Left renal cortex interstitium (tissue), 4 donors: ENCODE data around the gene POU2F3. TPM values are rescaled to one million over a fixed set of nuclear protein-coding genes. Genes with fewer than 3 reads are reported as not detected.
"Not testable (repeated sequence)": the region's sequence is repeated elsewhere in the genome, so short reads cannot be mapped to it uniquely, and the experiment has no call there.

ENCODE experiments used
- DNase-seq, 4 donors: peaks; one replicate each; pipeline ENCODE4 v3.0.0-alpha.2; 2013; ENCODE audit warnings: low read depth in 4 of 4, low spot score in 2 of 4, missing footprints in 1 of 4
- polyA plus RNA-seq, 4 donors: library from polyadenylated mRNA; unstranded; fragments of 120-200 nt; gene quantifications; one replicate each; pipeline ENCODE4 v1.2.1, GENCODE V29; 2013; ENCODE audit not compliant: insufficient read length in 4 of 4

Gene POU2F3
- polyA plus RNA-seq, 4 donors: 0.41 to 1.6 (median 0.69) TPM

DNA sequence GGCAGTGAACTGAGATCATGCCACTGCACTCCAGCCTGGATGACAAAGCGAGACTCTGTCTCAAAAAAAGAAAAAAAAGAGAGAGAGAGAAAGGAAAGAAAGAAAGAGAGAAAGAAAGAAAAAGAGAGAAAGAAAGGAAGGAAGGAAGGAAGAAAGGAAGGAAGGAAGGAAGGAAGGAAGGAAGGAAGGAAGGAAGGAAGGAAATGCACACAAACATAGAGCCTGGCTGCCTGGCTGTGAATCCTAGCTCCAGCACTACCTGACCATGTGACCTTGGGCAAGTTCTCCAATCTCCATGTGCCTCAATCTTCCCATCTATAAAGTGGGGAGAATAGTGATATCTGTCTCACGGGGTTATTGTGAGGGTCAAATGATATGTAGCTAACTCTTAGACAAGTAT, 34.0 kb downstream of the POU2F3 start:
- not testable (repeated sequence) for DNase-seq

DNA sequence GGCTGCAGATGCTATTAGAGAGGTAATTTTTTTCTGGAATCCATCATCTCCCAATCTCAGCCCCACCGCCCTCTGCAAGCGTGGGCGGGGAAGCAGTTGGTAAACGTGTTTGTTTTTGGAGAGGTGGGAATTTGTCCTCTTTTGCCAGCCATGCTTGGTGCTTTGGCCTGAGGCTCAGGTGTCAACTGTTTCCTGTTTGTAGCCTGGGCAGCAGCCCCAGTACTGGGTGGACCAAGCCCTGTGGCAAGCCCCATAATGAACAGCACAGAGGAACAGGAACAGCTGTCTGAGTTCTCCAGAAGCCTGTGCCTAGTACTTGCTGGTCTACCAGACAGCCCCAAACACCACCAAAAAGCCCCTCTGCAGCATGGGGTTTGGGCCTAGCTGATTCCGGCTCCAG, 39.6 kb downstream of the POU2F3 start:
- no peak for DNase-seq

DNA sequence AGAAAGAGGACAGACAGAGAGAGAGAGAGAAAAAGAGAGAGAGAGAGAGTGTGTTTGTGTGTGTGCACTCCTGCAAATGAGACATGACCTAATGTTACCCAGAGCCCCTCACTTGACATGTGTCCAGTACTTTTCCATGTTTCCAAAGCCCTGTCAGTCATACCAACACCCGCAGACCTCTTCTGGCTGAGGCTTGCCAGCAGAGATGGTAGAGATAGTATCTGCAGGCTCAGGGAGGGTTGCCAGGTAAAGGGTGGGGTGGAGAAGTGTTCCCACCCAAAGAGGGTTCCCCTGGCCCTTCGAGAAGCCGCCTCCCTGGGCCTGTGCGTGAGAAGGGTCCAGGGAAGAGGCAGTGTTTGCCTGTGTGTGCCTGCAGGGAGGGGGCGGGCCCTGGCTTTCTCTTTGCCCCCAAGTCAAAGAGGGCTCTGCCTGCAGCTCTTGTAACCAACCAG, 40.7 kb downstream of the POU2F3 start:
- DNase-seq: no peak

DNA sequence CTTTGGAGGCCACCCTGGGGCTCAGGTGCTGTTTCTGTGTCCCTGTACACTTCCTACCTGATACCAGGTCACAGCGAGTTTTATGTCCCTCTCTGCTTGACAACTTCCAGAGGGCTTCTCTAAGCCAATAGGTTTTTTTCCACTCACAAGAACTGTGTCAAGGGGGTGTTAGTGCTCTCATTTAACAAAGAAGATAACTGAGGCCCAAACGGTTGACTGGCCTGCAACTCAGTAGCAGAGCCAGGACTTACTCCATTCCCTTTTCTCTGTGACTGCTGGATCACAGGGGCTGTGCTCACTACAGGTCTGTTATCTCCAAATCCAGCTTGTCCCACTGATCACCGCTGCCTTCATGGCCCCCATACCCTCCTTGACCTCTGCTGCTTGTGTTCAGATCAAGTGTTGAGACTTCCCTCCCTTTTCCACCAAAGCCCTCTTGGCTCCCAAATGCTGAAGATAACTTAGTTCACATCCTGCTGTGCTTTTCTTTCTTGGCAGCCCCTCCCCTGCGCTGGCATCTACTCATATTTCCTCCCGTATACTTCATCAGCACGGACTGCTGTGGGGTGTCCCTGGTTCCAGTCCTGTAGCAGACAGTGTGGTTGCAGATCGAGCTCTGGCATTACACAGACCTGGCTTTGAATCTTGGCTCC, 41.3 kb downstream of the POU2F3 start:
- DNase-seq: no peak

DNA sequence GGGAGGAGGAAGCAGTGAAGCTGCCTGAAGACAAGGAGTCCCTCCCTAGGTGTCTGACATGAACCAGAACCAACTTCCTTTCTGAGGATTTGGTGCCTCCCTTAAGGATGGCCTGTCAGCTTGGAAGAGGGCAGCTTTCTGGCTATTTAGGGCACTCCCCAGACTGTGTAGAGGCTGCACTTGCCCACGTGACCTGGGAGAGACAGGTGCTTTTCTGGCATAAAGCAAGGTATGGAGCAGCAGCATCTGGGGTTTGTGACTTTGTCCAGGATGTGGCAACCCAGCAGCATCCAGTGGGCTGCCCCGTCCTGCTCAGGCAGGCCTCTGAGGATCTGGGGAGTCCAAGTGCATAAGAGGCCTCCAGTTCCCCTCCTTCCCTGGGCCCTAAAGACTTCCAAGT, 43.2 kb downstream of the POU2F3 start:
- DNase-seq: no peak

DNA sequence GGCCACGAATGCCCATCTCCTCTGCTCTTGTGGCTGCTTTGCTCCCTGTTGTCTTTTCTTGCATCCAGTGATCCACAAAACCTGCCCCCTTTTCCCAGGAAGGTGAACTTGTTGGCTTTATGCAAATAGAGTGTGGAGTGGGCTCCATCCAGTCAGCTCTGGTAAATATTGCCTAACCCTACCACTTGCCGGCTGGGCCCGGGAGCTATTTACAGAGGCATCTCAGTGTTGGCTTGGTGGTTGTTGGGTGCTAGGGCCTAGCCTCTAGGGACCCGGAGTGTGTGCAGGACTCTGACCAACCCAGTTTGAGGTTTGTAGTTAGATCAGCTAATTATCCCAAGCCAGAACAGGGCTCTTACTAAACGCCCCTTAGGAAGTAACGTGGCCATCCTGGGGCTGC, 44.3 kb downstream of the POU2F3 start:
- no peak for DNase-seq

DNA sequence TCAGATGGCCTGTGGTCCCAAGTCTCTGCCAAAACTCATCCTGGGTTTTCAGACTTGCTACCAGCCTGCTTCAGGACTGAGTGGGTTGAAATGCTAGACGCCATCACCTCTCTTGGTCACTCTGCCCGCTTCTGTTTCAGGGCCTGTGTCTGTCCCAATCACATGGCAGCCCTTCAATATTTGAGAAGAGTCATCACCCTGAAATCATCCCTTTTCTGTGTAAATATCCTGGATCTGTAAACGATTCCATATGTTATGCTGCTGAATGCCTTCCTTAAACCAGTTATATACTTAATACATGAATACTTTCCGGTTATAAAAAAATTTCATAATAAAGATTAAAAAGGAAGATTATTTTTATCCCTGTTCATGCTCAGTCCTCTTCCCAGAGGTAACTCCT, 45.3 kb downstream of the POU2F3 start:
- no peak for DNase-seq

DNA sequence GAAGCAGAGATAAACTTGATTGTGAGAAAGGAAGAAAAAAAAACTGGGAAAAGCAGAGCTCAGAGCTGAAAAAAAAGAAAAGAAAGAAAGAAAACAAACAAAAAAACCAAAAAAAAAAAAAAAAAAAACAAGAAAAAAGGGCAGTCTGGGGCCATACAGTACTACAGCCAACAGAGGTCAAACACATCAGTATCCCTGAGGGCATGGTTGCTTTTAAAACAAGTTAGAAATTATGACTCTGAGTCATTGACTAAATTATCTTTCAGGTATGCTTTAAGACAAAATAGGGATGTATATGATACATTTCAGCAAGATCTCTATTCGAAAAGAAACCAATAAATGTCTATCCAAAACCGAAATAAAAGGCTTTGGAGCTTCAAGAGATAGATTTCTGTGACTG, 48.1 kb downstream of the POU2F3 start:
- no peak for DNase-seq

DNA sequence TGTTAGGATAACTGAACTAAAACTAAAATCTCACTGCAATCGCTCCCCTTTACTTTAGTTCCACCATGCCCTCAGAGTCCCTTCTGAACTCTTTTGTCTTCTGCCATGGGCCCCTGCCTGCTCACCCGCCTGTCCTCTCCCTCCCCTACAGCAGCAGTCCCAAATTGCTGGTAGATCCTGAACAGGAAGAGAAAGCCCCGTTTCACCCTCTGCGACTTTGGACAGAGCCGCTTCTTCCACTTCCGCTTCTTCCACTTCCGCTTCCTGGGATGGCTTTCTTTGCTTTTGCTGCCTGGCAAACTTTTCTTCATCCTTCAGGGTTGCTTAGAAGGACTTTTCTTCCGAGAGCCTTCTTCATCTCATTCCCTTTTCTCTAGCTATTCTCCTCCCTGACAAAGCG, 49.5 kb downstream of the POU2F3 start:
- DNase-seq: no peak

DNA sequence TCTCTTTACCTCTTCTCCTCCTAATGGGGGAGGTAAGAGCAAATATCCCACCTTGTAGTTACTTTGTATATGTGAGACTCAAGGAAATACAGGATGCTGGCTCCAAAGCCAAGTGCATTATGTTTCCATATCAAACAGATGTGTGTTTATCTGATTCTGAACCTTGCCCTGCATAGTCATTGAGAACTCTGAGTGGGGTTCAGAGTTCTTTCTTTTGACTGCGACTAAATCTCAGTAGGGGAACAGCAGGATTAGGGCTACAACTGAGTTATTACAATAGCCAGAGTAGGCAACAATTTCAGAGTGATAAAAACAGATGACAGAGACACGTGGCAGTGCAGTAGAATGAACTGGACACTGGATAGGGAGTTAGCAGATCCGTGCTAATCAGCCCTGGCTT, 51.0 kb downstream of the POU2F3 start:
- no peak for DNase-seq

DNA sequence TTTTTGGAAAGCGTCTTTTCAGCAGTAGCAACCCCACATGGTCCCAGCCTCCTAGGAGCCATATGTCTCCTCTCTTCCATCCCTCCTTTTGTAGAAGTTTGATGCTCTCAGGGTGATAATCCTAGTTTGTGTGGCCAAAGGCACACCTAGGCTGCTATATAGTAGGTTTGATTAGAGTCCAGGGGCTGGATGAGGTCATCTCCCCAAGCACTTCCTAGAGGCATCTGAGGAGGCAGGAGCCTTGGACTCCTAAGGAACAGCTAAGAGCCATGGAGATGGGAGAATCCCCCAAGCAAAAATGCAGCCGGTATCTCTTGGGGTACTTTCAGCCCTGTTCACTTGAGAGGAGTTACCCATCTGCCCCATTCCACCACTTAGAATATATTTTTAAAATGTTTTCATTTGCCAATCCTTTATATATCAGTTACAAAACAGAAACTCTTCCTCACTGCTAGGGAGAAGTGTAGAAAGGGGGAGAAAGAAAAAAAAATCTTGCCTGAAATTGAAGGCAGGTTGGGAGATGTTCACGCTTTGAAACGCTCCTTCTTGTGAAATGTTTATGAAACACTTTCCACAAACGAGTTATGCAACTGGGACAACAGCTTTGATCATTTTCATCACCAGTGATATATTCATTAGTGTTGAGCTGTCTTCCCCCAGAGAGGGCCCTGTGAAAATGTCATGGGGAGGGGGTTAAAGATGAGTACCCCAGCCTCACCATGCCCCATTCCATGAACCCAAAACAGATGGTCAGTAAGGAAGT, 53.3 kb downstream of the POU2F3 start:
- no peak for DNase-seq

DNA sequence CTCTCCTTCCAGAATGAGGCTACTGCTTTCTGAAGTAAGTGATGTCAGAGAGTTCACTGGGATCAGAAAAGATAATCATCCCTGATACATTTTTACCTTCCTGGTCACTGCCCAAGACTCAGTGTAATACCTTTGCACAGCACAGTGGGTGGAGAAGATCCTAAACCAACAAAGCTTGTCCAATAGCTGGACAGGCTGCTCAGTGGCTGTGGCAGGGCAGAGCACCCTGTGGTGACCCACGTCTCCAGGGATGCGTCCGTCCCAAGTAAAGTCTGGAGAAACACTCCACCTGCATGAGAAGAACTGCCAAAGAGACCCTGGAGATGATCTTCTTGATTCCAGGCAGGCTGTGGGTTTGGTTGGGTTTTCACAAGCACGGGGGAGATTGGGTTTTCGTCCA, 54.2 kb downstream of the POU2F3 start:
- no peak for DNase-seq

DNA sequence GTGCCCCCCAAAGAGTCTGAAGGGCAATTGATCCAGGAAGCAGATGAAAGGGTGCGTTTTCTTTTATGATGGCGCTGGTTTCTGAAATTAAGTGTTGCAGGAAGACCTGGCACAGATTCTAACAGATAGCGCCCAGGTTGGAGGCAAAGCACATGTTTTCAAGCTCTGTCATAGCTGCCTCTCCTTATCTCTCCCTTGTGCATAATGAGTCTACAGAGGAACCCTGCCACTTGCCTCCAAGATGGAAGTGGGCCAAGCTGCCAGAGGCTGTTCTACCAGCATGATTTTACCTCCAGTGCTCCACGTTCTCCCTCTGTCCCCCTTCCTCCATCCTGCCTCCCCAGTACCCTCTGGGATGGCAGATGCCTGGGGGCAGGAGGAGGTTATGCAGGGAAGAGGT, 55.2 kb downstream of the POU2F3 start:
- no peak for DNase-seq

DNA sequence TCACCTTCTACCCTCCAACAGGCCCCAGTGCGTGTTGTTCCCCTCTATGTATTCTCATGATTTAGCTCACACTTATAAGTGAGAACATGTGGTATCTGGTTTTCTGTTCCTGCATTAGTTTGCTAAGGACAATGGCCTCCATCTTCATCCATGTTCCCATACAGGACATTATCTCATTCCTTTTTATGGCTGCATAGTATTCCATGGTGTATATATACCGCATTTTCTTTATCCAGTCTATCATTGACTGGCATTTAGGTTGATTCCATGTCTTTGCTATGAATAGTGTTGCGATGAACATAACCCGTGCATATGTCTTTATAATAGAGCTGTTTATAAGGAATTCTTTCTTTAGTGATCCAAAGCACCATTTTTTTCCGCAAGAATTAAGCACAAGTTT, 56.6 kb downstream of the POU2F3 start:
- no peak for DNase-seq

DNA sequence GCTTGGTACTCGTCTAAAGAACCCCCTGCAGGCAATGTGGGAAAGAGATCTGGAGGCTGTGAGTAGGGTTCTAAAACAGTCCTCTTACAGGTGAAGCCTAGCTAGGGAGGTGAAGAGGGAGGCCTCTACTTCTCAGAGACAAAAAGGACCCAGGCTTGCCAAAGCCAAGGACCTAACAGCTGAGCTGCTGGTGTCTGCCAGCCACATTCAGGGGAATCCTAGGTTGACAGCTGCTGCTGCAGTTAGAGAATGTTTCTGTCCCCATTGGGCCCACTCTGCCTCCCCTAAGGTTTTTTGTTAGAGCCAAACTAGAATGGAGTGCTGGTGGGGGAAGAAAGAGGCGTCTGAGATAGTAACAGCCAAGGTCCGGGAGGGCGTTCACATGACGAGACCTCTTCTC, 58.5 kb downstream of the POU2F3 start:
- no peak for DNase-seq

DNA sequence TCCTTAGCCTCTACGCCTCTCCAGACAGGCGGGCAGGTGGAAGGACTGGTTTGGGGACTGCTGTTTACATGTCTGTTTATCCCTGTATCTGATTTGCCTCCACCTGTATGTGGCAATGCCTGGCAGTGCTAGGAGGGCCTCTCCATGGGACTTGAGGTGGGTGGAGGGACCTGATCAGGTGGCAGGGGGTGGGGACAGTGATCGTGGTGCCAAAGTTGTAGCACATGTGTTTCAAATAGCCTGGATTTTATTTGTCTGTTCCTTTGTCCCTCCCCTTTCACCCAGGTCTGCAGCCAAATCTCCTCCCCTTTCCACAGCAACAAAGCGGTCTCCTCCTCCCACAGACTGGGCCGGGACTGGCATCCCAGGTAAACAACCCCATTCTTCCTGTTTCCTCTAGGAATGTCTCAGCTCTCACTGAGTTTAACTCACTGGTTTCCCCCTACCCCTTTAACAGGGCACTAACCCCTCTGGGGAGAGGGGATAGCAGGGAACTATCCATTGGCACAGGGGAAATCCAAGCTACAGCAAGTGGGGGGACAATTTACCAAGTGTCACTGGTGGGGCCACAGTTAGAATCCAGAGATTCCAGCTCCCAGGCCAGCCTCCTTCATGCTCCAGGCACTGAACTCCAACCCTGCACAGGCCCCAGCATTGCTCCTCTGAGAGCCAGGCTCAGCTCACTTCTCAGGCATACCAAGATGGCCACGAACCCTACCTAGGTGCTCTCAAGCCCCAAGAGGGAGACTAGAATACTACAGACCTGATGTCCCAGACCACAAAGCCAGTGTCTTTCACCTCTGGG, 62.3 kb downstream of the POU2F3 start:
- no peak for DNase-seq

DNA sequence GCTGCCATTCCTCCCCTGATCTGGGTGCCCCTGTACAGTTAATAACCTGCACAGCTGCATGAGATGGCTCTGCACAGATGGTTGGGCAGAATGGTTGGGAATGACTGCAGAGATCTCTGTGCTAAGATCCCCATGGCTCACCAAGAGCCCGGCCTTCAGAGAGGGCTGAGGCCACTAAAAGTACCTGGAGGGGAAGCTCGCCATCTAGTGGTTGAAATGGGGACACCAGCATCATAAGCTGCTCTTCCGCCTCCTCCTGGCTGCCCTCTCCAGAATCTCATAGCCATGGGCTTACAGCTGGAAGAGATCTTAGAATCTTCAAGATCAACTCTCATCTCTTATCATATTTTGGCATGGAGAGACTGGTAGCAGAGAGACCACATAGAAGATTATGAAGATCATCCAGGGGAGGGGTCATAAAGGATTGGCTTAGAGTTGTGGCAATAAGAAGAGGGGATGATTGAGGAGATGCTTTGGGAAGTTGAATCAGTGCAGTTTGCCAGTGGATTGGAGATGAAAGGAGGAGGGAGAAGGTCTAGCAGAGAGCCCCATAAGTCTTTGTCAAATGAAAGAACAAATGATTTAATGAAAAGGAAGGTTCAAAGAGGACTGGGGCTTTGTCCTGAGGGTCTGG, 63.2 kb downstream of the POU2F3 start:
- DNase-seq: no peak

DNA sequence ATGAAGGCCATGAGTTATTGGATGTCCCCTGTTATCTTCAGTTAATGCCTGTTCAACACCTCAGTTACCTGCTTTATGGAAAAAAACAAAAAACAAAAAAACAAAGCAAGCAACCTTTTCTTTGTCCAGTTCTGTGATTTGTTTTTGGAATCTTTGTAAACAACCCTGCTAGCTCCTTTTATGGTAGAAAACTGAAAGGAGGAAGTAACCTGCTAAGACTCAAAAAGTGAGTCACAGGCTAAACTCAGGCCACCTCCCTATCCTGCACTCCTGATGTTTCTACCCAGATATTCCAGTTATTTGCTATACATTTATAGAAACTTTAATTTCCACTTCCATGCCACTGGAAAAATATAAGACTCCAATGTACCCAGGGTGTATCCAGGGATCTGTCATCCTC, 64.6 kb downstream of the POU2F3 start:
- DNase-seq: no peak

DNA sequence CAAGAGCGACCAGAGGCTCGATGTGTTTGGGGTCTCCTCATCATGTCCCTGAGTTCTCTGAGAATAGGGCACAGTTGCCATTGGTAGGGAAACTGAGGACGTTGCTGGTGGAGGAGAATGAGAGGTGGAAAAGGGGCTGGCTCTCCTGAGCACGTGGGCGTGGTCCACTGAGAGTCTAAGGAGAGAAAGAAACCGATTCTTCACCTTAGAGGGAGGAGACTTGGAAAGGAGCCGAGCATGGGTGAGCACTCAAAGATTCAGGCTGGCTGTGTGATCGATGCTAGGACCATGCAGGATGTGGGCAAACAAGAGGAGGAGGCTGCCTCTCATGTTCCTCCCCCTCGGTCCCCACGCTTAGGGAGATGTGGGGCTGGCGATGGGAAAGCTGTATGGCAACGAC, 65.3 kb downstream of the POU2F3 start:
- no peak for DNase-seq

DNA sequence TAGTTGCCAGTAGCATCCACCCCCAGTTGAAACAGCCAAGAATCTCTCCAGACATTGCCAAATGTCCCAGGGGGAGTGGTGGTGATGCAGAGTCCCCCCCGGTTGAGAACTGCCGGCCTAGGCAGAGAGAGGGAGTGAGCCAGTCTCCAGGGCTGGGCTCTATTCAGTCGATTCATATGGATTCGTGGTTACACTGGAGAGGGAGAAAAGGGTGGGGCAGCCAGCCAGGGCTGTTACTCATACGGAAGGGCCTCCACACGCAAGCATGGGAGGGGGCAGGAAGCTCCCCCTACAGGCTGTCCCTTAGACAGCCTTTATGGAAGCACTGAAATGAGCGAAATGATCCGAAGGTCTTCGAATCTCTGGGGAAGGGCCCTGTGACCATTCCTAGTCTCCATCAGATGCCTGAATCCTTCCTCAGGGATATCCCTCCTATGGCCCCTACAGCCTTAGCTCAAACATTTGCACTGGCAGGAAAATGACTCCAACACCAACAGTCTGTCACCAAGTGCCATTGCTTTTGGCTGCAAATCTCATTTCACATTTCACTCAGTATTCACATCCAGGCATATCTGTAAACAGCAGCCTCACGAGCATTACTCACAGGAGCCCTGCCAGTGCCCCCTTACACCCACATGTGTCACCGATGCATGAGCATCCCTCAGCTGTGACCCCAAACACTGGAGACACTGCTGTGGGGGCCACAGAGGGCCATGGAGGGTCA, 66.7 kb downstream of the POU2F3 start:
- no peak for DNase-seq

DNA sequence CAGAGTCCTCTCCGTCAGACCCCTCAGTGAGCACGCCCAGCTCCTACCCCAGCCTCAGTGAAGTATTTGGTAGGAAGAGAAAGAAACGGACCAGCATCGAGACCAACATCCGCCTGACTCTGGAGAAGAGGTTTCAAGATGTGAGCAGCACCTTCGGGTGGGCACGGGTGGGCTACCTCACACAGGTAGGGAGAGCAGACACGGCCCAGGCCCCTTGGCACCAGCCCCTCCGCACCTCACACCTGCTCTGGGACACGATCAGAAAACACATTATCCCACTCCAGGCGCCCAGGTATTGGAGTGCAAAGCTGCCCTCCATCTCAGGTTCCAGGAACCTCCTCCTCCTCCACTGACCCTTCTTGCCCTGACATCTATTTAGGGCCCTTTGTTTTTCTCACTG, 67.5 kb downstream of the POU2F3 start:
- DNase-seq: no peak
